ENCODE data around the gene AGAP3.

- TF ChIP-seq POLR2A (IDR thresholded peaks at IDR 0.05) (no peak), CTCF (IDR thresholded peaks at IDR 0.05) (no peak)
These were observed 52.0 kb downstream of the AGAP3 start for GRCh38 chr7:151138153-151138851.
